IMR-90 (cell line): Measurements from ENCODE around the gene CYREN. TPM values are rescaled to one million over a fixed set of nuclear protein-coding genes. Genes with fewer than 3 reads are reported as not detected.

Experiments used
- ATAC-seq: fragments of 200-7000 bp; cut with Tn5 transposase; 2 replicates; pipeline ENCODE4 v1.9.1; 2020; ENCODE audit warnings: low read depth, mild to moderate bottlenecking, moderate library complexity
- BruUV-seq: library from RNA; stranded (reverse); fragments of 400-500 nt; replicated peaks from 2 replicates; lab custom pipeline; 2021; lab: Mats Ljungman, UMichigan
- CTCF ChIA-PET: fragments of 300-600 bp; formaldehyde crosslinking; extraction: SDS; loops from one replicate; lab custom pipeline; 2021; ENCODE audit warnings: antibody characterized with exemption; lab: Yijun Ruan, JAX
- POLR2A ChIA-PET: fragments of 300-600 bp; sonication (Branson Sonifier 250); formaldehyde crosslinking; loops from one replicate; lab custom pipeline; 2022; ENCODE audit warnings: antibody characterized with exemption; ENCODE audit not compliant: unreplicated experiment; lab: Charles Lee
- DNase-seq: peaks from one replicate; pipeline ENCODE4 v3.0.0; 2013
- H2AFZ ChIP-seq: replicated peaks from 2 replicates; pipeline ENCODE3; 2013; ENCODE audit warnings: low read length, mild to moderate bottlenecking; ENCODE audit not compliant: poor library complexity
- H2AK5ac ChIP-seq: 2 replicates; pipeline ENCODE4 v1.6.1; 2013; ENCODE audit warnings: low read depth, low read length, inconsistent platforms
- H2AK9ac ChIP-seq: replicated peaks from 2 replicates; pipeline ENCODE3; 2013; ENCODE audit warnings: mild to moderate bottlenecking, low read depth, low read length, moderate library complexity; ENCODE audit not compliant: poor library complexity
- H2BK120ac ChIP-seq: 2 replicates; pipeline ENCODE4 v1.6.1; 2013; ENCODE audit warnings: low read depth, low read length, inconsistent platforms
- H2BK15ac ChIP-seq: 3 replicates; pipeline ENCODE4 v1.6.1; 2013; ENCODE audit warnings: low read depth, low read length, inconsistent platforms
- H2BK20ac ChIP-seq: 2 replicates; pipeline ENCODE4 v1.6.1; 2013; ENCODE audit warnings: low read depth, mild to moderate bottlenecking, inconsistent platforms, low read length, moderate library complexity
- H2BK5ac ChIP-seq: 2 replicates; pipeline ENCODE4 v1.6.1; 2013; ENCODE audit warnings: mild to moderate bottlenecking, low read depth, low read length, inconsistent platforms; ENCODE audit not compliant: poor library complexity, severe bottlenecking
- H3K14ac ChIP-seq: replicated peaks from 2 replicates; pipeline ENCODE4 v1.6.1; 2013; ENCODE audit warnings: low read depth, low read length, inconsistent platforms
- H3K18ac ChIP-seq: 2 replicates; pipeline ENCODE4 v1.6.1; 2013; ENCODE audit warnings: low read depth, low read length, control low read depth
- H3K23ac ChIP-seq: 2 replicates; pipeline ENCODE4 v1.6.1; 2013; ENCODE audit warnings: low read depth, low read length, inconsistent platforms
- H3K27ac ChIP-seq: 2 replicates; pipeline ENCODE4 v1.5.1; 2013; ENCODE audit warnings: mild to moderate bottlenecking, control low read depth, low read length; ENCODE audit not compliant: insufficient read depth
- H3K27me3 ChIP-seq: 2 replicates; pipeline ENCODE4 v1.6.1; 2013; ENCODE audit warnings: low read length; ENCODE audit not compliant: control insufficient read depth, insufficient read depth
- H3K36me3 ChIP-seq: 2 replicates; pipeline ENCODE4 v1.6.1; 2013; ENCODE audit warnings: low read length, mixed read lengths; ENCODE audit not compliant: control insufficient read depth, insufficient read depth
- H3K4ac ChIP-seq: 2 replicates; pipeline ENCODE4 v1.6.1; 2013; ENCODE audit warnings: low read depth, low read length, inconsistent platforms
- H3K4me1 ChIP-seq: 2 replicates; pipeline ENCODE4 v1.6.1; 2013; ENCODE audit warnings: low read length, mixed read lengths; ENCODE audit not compliant: control insufficient read depth, insufficient read depth
- H3K4me2 ChIP-seq: 2 replicates; pipeline ENCODE4 v1.6.1; 2013; ENCODE audit warnings: low read depth, mild to moderate bottlenecking, control low read depth, low read length, moderate library complexity
- H3K4me3 ChIP-seq: 2 replicates; pipeline ENCODE4 v1.5.1; 2013; ENCODE audit warnings: low read depth, mild to moderate bottlenecking, control low read depth, low read length, moderate library complexity; ENCODE audit not compliant: insufficient read depth
- H3K56ac ChIP-seq: 2 replicates; pipeline ENCODE4 v1.6.1; 2013; ENCODE audit warnings: low read length, inconsistent platforms; ENCODE audit not compliant: insufficient read depth; ENCODE audit errors: extremely low read depth
- H3K79me1 ChIP-seq, 2 experiments: 2 replicates each; pipeline ENCODE4 v1.6.1; 2013; ENCODE audit warnings: low read length in 2 of 2, inconsistent platforms in 1 of 2, low read depth in 1 of 2
- H3K9ac ChIP-seq: 2 replicates; pipeline ENCODE4 v1.6.1; 2013; ENCODE audit warnings: low read depth, low read length, control low read depth
- H3K9me1 ChIP-seq: 2 replicates; pipeline ENCODE4 v1.6.1; 2013; ENCODE audit warnings: low read length, inconsistent platforms; ENCODE audit not compliant: insufficient read depth
- H3K9me3 ChIP-seq: 2 replicates; pipeline ENCODE4 v1.6.1; 2013; ENCODE audit warnings: low read length; ENCODE audit not compliant: control insufficient read depth, insufficient read depth
- H4K20me1 ChIP-seq: 2 replicates; pipeline ENCODE4 v1.6.1; 2013; ENCODE audit warnings: low read length, inconsistent platforms; ENCODE audit not compliant: insufficient read depth
- H4K5ac ChIP-seq: 2 replicates; pipeline ENCODE4 v1.6.1; 2013; ENCODE audit warnings: mild to moderate bottlenecking, low read depth, low read length, control low read depth
- H4K8ac ChIP-seq, 2 experiments: 2 replicates each; pipeline ENCODE4 v1.6.1; 2013; ENCODE audit warnings: low read depth in 2 of 2, low read length in 2 of 2, control low read depth in 1 of 2, inconsistent platforms in 1 of 2
- H4K91ac ChIP-seq: 2 replicates; pipeline ENCODE4 v1.6.1; 2013; ENCODE audit warnings: low read depth, low read length, inconsistent platforms; ENCODE audit not compliant: insufficient read depth
- BHLHE40 ChIP-seq: fragments of 150-350 bp; IDR thresholded peaks from 2 replicates; pipeline ENCODE4 v1.6.1; 2016; ENCODE audit warnings: mild to moderate bottlenecking, low read depth, low read length
- CHD1 ChIP-seq: IDR thresholded peaks from 2 replicates; pipeline ENCODE4 v1.6.1; 2012; ENCODE audit warnings: low read depth, low read length, improper control_type of control experiment
- FOS ChIP-seq: fragments of 150-350 bp; IDR thresholded peaks from 2 replicates; pipeline ENCODE4 v1.6.1; 2016; ENCODE audit warnings: low read depth, low read length
- MAFK ChIP-seq: IDR thresholded peaks from 2 replicates; pipeline ENCODE4 v1.6.1; 2012; ENCODE audit warnings: low read depth, low read length, improper control_type of control experiment
- NFE2L2 ChIP-seq: fragments of 150-350 bp; IDR thresholded peaks from 2 replicates; pipeline ENCODE4 v1.6.1; 2016; ENCODE audit warnings: low read depth, mild to moderate bottlenecking, low read length
- RFX5 ChIP-seq: IDR thresholded peaks from 2 replicates; pipeline ENCODE4 v1.8.0; 2012; ENCODE audit warnings: low read depth, mild to moderate bottlenecking, low read length, moderate library complexity
- SMC3 ChIP-seq: fragments of 150-350 bp; IDR thresholded peaks from 2 replicates; pipeline ENCODE4 v1.6.1; 2016; ENCODE audit warnings: low read depth, mild to moderate bottlenecking, antibody characterized with exemption, low read length, moderate library complexity
- whole genome bisulfite sequencing, 2 experiments: methylation state at CpG; one replicate each; pipeline versions ENCODE4 v1.1.5 to v1.1.7; 2013; ENCODE audit warnings: missing lambda C conversion rate in 2 of 2; ENCODE audit not compliant: insufficient read length in 1 of 2; ENCODE audit errors: extremely low coverage in 2 of 2; 5-methylcytosine and 5-hydroxymethylcytosine counted together
- dilution Hi-C: fragments of 300-500 bp; cut with HindIII; formaldehyde crosslinking; loops from one replicate; pipeline ENCODE4 v1.14.3; 2018; ENCODE audit warnings: low sequenced_read_pairs; ENCODE audit not compliant: unreplicated experiment
- in situ Hi-C: fragments of 300-500 bp; cut with MboI; formaldehyde crosslinking; loops from 3 replicates; pipeline ENCODE4 v1.14.3; 2019; ENCODE audit warnings: low sequenced_read_pairs, inconsistent platforms, mixed read lengths
- intact Hi-C: fragments of 100-400 bp; cut with micrococcal nuclease; formaldehyde crosslinking; loops from 2 replicates; pipeline ENCODE4 v1.10.0; 2022
- polyA plus RNA-seq, 3 experiments: library from polyadenylated mRNA; depleted of rRNA; stranded (reverse); fragments of >200 nt; gene quantifications; 2 replicates each; pipeline ENCODE4 v1.2.3, GENCODE V29; 2012; ENCODE audit warnings: low replicate concordance in 1 of 3
- total RNA-seq: library from RNA; depleted of rRNA; stranded (reverse); fragments of >200 nt; gene quantifications from 2 replicates; pipeline ENCODE4 v1.2.3, GENCODE V29; 2012
- TF ChIP-seq, protein P1 (sequence below): conservative IDR thresholded peaks from 2 replicates; pipeline ENCODE4 v1.5.1; 2012; ENCODE audit warnings: mild to moderate bottlenecking, low read depth, low read length, improper control_type of control experiment

The CYREN gene
- total and polyA plus RNA-seq, 2 of the 4 experiments (the other 2 are of a cell fraction), result 26.5 to 29.2 TPM

- dilution Hi-C loops (no loop called here), intact Hi-C loops (no loop called here), in situ Hi-C loops (no loop called here)
- Histone ChIP-seq H3K56ac (no peak overlapping the region), H3K4me3 (no peak overlapping the region), H3K4me2 (no peak overlapping the region), H4K20me1 (no peaks in the 10 kb centered on the region), H3K79me1 (peaks cover 4 to 12% of the 10 kb centered on the region in 2 experiments; a peak in 3 of 4 replicates), H2AK9ac (no peak overlapping the region), H4K8ac (no peak overlapping the region), H2BK5ac (no peak overlapping the region), H2AFZ (no peak overlapping the region), H2BK120ac (no peak overlapping the region), H3K4me1 (peaks cover 8% of the 10 kb centered on the region), H3K18ac (no peak overlapping the region), H2AK5ac (no peak overlapping the region), H3K4ac (no peak overlapping the region), H2BK20ac (no peak overlapping the region), H4K91ac (no peak overlapping the region), H3K14ac (no peak overlapping the region), H4K5ac (no peak overlapping the region), H3K9me3 (no peaks in the 10 kb centered on the region), H3K27ac (no peak overlapping the region), H2BK15ac (no peak overlapping the region), H3K36me3 (peaks cover 15% of the 10 kb centered on the region), H3K9ac (no peak overlapping the region), H3K23ac (no peak overlapping the region), H3K27me3 (no peaks in the 10 kb centered on the region), H3K9me1 (peaks cover 9% of the 10 kb centered on the region)
- no peak for ATAC-seq
- BruUV-seq, result no TSS peak
- TF ChIP-seq, protein P1, sequence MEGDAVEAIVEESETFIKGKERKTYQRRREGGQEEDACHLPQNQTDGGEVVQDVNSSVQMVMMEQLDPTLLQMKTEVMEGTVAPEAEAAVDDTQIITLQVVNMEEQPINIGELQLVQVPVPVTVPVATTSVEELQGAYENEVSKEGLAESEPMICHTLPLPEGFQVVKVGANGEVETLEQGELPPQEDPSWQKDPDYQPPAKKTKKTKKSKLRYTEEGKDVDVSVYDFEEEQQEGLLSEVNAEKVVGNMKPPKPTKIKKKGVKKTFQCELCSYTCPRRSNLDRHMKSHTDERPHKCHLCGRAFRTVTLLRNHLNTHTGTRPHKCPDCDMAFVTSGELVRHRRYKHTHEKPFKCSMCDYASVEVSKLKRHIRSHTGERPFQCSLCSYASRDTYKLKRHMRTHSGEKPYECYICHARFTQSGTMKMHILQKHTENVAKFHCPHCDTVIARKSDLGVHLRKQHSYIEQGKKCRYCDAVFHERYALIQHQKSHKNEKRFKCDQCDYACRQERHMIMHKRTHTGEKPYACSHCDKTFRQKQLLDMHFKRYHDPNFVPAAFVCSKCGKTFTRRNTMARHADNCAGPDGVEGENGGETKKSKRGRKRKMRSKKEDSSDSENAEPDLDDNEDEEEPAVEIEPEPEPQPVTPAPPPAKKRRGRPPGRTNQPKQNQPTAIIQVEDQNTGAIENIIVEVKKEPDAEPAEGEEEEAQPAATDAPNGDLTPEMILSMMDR, result no peak
- TF ChIP-seq CHD1 (no peak), BHLHE40 (no peak), SMC3 (no peak), MAFK (no peak), FOS (no peak), RFX5 (no peak), NFE2L2 (no peak)
- ChIA-PET CTCF (no interaction called here), POLR2A (no interaction called here)
- no peak for DNase-seq
- WGBS, 2 experiments, result no CpG with 5 or more reads among the region's 4 CpGs
These were observed 28.9 kb upstream of the CYREN start for GRCh38 chr7:135199439-135199838.
